HG02970 (cell line): ENCODE measurements around the gene ZNF579.

Experiments used
- ATAC-seq: cut with Tn5 transposase; IDR thresholded peaks from one replicate; pipeline ENCODE4 v1.9.1; 2021; ENCODE audit warnings: mild to moderate bottlenecking, moderate library complexity, moderate number of reproducible peaks; ENCODE audit not compliant: unreplicated experiment, low FRiP score

Gene ZNF579

DNA sequence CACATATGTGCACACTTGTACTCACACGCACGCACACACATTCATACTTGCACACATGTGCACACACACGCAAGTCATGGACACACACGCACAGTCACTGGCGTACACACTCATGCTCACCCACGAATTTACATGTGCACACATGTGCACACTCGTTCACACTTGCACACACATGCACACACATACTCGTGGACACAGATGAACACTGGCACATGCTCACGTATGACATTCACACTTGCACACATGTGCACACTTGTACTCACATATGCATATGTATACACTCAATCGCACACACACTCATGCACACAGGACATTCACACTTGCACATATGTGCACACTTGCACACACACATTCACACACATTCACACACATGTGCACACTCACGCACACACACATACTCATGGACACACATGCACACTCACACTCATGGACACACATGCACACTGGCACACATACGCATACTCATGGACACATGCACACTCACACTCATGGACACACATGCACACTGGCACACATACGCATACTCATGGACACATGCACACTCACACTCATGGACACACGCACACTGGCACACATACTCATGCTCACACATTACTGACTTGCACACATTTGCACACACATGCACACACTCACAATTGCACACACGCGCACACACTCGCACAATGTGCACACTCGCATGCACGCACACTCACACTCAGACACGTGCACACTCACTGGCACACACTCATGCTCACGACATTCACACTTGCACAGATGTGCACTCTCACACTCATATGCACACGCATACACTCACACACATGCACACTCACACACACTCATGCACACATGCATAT is 53.2 kb downstream of the ZNF579 start:
- ATAC-seq, result no peak
